HepG2 (cell line): ENCODE results near the gene FMC1. TPM values are rescaled to one million over a fixed set of nuclear protein-coding genes. Genes with fewer than 3 reads are reported as not detected.

Experiments used
- AFF4 ChIP-seq: sonication (generic); formaldehyde crosslinking; IDR thresholded peaks from 2 replicates; pipeline ENCODE4 v1.4.0; 2020; ENCODE audit warnings: missing genetic modification reagents
- ATF7-NPFF ChIP-seq: sonication (generic); formaldehyde crosslinking; IDR thresholded peaks from 2 replicates; pipeline ENCODE4 v1.8.1; 2023; ENCODE audit warnings: mild to moderate bottlenecking, low read depth, missing genetic modification reagents, moderate library complexity
- CC2D1A ChIP-seq: sonication (generic); formaldehyde crosslinking; IDR thresholded peaks from 2 replicates; pipeline ENCODE4 v1.8.1; 2023; ENCODE audit warnings: mild to moderate bottlenecking, missing genetic modification reagents
- CEBPB ChIP-seq: IDR thresholded peaks from 2 replicates; pipeline ENCODE4 v1.6.1; 2011; ENCODE audit warnings: low read depth, low read length, improper control_type of control experiment, borderline replicate concordance
- CEBPG ChIP-seq: IDR thresholded peaks from 2 replicates; pipeline ENCODE4 v1.6.1; 2016
- DR1 ChIP-seq: sonication (generic); formaldehyde crosslinking; IDR thresholded peaks from 2 replicates; pipeline ENCODE4 v1.8.0; 2021; ENCODE audit warnings: mild to moderate bottlenecking, missing genetic modification reagents, inconsistent platforms
- ELK4 ChIP-seq: sonication (generic); formaldehyde crosslinking; IDR thresholded peaks from 2 replicates; pipeline ENCODE4 v1.9.0; 2021; ENCODE audit warnings: missing genetic modification reagents, borderline replicate concordance
- GPN1 ChIP-seq: sonication (generic); formaldehyde crosslinking; IDR thresholded peaks from 2 replicates; pipeline ENCODE4 v1.5.1; 2020; ENCODE audit warnings: missing genetic modification reagents, borderline replicate concordance
- MAFG ChIP-seq: sonication (generic); formaldehyde crosslinking; IDR thresholded peaks from 2 replicates; pipeline ENCODE4 v1.5.1; 2020; ENCODE audit warnings: mild to moderate bottlenecking, missing genetic modification reagents
- NR2F2 ChIP-seq: IDR thresholded peaks from 2 replicates; pipeline ENCODE4 v1.6.1; 2012; ENCODE audit warnings: low read depth, inconsistent platforms, borderline replicate concordance
- PHF5A ChIP-seq: IDR thresholded peaks from one replicate; pipeline ENCODE4 v1.6.1; 2018; ENCODE audit warnings: low read depth, missing genetic modification reagents; ENCODE audit not compliant: unreplicated experiment
- PRMT3 ChIP-seq: sonication (generic); formaldehyde crosslinking; IDR thresholded peaks from 2 replicates; pipeline ENCODE4 v1.8.1; 2022; ENCODE audit warnings: low read depth, mild to moderate bottlenecking, moderate library complexity, missing genetic modification reagents, borderline replicate concordance
- RAD51 ChIP-seq: fragments of 450-650 bp; IDR thresholded peaks from 2 replicates; pipeline ENCODE4 v1.6.1; 2016; ENCODE audit warnings: borderline replicate concordance
- RXRA ChIP-seq: sonication (generic); formaldehyde crosslinking; IDR thresholded peaks from 2 replicates; pipeline ENCODE4 v1.5.1; 2020; ENCODE audit warnings: missing genetic modification reagents
- SRF ChIP-seq: IDR thresholded peaks from 2 replicates; pipeline ENCODE4 v1.6.1; 2011; ENCODE audit warnings: mild to moderate bottlenecking, low read depth, low read length, moderate library complexity
- TERF1 ChIP-seq: sonication (generic); formaldehyde crosslinking; IDR thresholded peaks from 2 replicates; pipeline ENCODE4 v1.8.0; 2022; ENCODE audit warnings: mild to moderate bottlenecking, missing genetic modification reagents, moderate library complexity
- ZNF10 ChIP-seq: sonication (generic); formaldehyde crosslinking; IDR thresholded peaks from 2 replicates; pipeline ENCODE4 v1.4.0; 2020; ENCODE audit warnings: mild to moderate bottlenecking, low read depth, missing genetic modification reagents, borderline replicate concordance
- ZNF432 ChIP-seq: sonication (generic); formaldehyde crosslinking; IDR thresholded peaks from 2 replicates; pipeline ENCODE4 v1.5.0; 2020; ENCODE audit warnings: missing genetic modification reagents, mild to moderate bottlenecking, borderline replicate concordance
- ZNF484 ChIP-seq: sonication (generic); formaldehyde crosslinking; IDR thresholded peaks from 2 replicates; pipeline ENCODE4 v1.5.1; 2020; ENCODE audit warnings: mild to moderate bottlenecking, low read depth, missing genetic modification reagents, borderline replicate concordance
- ZNF7 ChIP-seq: IDR thresholded peaks from 2 replicates; pipeline ENCODE4 v1.6.1; 2016; ENCODE audit warnings: missing biosample characterization, missing genetic modification reagents
- ZNF850 ChIP-seq: sonication (generic); formaldehyde crosslinking; conservative IDR thresholded peaks from 2 replicates; pipeline ENCODE4 v1.9.0; 2021; ENCODE audit warnings: mild to moderate bottlenecking, missing genetic modification reagents
- polyA plus RNA-seq, 8 experiments: library from polyadenylated mRNA; depleted of rRNA in 3 of 8; stranded (reverse) in 7 of 8; unstranded in 1 of 8; fragments of >200 nt; fragmentation: Illumina TruSeq in 4 of 8; extraction: Trizol in 4 of 8; gene quantifications; 2 replicates each; pipeline versions ENCODE4 v1.2.1 to v1.2.3, GENCODE V29; 2011 to 2016; ENCODE audit warnings: low read depth in 4 of 8, missing spikeins in 1 of 8, mixed read lengths in 1 of 8; ENCODE audit not compliant: insufficient read depth in 1 of 8
- total RNA-seq, 5 experiments: library from RNA; depleted of rRNA; stranded (reverse); fragments of >200 nt; fragmentation: Illumina TruSeq; extraction: Trizol; gene quantifications; 2 replicates each; pipeline ENCODE4 v1.2.3, GENCODE V29; 2016; ENCODE audit warnings: low read depth in 1 of 5

The FMC1 gene
- total and polyA plus RNA-seq, 2 of the 13 experiments (the other 11 are each of a cell fraction or from before 2014, with no cell fraction given), result 39.2 to 50.7 TPM

- 0 out of 2 replicates have a peak, but pooled peaks have one; percentile 9 for TF ChIP-seq AFF4 (CRISPR knock-in tag)
- TF ChIP-seq DR1, result peak; percentile 74
- TF ChIP-seq RXRA (CRISPR knock-in tag), result peak; percentile 75; the same call in 1 of the 2 replicates
- TF ChIP-seq ELK4 (CRISPR knock-in tag), result peak; percentile 85; the same call in 1 of the 2 replicates
- TF ChIP-seq CEBPB, result peak; percentile 94
- no peak for TF ChIP-seq ZNF10 (CRISPR knock-in tag)
- no peak for TF ChIP-seq MAFG
- peak; percentile 82 for TF ChIP-seq RAD51
- no peak for TF ChIP-seq ZNF850 (CRISPR knock-in tag)
- TF ChIP-seq SRF, result 0 out of 2 replicates have a peak, but pooled peaks have one; percentile 62
- TF ChIP-seq ZNF7, result 0 out of 2 replicates have a peak, but pooled peaks have one; percentile 5
- peak; percentile 89 for TF ChIP-seq CEBPG (CRISPR knock-in tag)
- no peak for TF ChIP-seq CC2D1A (CRISPR knock-in tag)
- no peak for TF ChIP-seq TERF1 (CRISPR knock-in tag)
- no peak for TF ChIP-seq GPN1 (CRISPR knock-in tag)
- 0 out of 2 replicates have a peak, but pooled peaks have one; percentile 48 for TF ChIP-seq NR2F2
- TF ChIP-seq ATF7-NPFF, result peak; percentile 85
- no peak for TF ChIP-seq ZNF484 (CRISPR knock-in tag)
- no peak for TF ChIP-seq ZNF432 (CRISPR knock-in tag)
- TF ChIP-seq PHF5A (CRISPR knock-in tag), result no peak
- TF ChIP-seq PRMT3 (CRISPR knock-in tag), result peak; percentile 79; the same call in 1 of the 2 replicates
Measured at GRCh38 chr7:139340037-139340807, 915 bp upstream of the FMC1 start (continued).
